ENCODE data around the gene ARL2BP. TPM values are rescaled to one million over a fixed set of nuclear protein-coding genes. Genes with fewer than 3 reads are reported as not detected.
A peak's percentile ranks its signal among the peaks of the same experiment; 100 is the strongest.

The ARL2BP gene
- total RNA-seq, 6 donors from 2014 or later: 18.9 to 74.9 (median 54.2) TPM

GRCh38 chr16:57299719-57300386 lies 54.8 kb downstream of the ARL2BP start:
- no peaks in the 10 kb centered on the region for H3K36me3 ChIP-seq
- WGBS, 2 donors: 0% methylated on average over 32 to 35 of the region's 35 CpGs
- peak; percentile 80 to 91 for DNase-seq
- H3K27me3 ChIP-seq: no peaks in the 10 kb centered on the region
- ATAC-seq (ENCODE audit: low FRiP score in 2 of 2): peak; percentile 84 to 87
- peak overlapping the region; percentile 7 to 48 (median 44) for H3K4me3 ChIP-seq
- H3K9me3 ChIP-seq: no peaks in the 10 kb centered on the region
- peaks cover 31 to 35% (median 32%) of the 10 kb centered on the region in 4 donors for H3K4me1 ChIP-seq
- H3K27ac ChIP-seq: peak overlapping the region; percentile 81 to 95 (median 90)
- peak in 2 of 4 donors; percentile 44 to 49 for TF ChIP-seq POLR2A (IDR thresholded peaks at IDR 0.05)
- TF ChIP-seq CTCF (IDR thresholded peaks at IDR 0.05): peak; percentile 29 to 80 (median 70)
- TF ChIP-seq POLR2AphosphoS5 (IDR thresholded peaks at IDR 0.05): peak; percentile 51 to 54
- no peak for TF ChIP-seq EP300 (IDR thresholded peaks at IDR 0.05)

- 5 to 6% methylated on average over 19 to 36 of the region's 36 CpGs for WGBS, 2 donors
- peak; percentile 97 to 98 for ATAC-seq (ENCODE audit: low FRiP score in 2 of 2)
- Histone ChIP-seq H3K27me3 (no peaks in the 10 kb centered on the region), H3K4me3 (peak overlapping the region; percentile 7 to 48 (median 44)), H3K27ac (peak overlapping the region; percentile 81 to 95 (median 90)), H3K36me3 (no peaks in the 10 kb centered on the region), H3K4me1 (peaks cover 31 to 41% (median 38%) of the 10 kb centered on the region in 4 donors), H3K9me3 (no peaks in the 10 kb centered on the region)
- TF ChIP-seq POLR2AphosphoS5 (IDR thresholded peaks at IDR 0.05): peak; percentile 73 to 86
- TF ChIP-seq POLR2A (IDR thresholded peaks at IDR 0.05): peak in 2 of 4 donors; percentile 31 to 40
- TF ChIP-seq CTCF (IDR thresholded peaks at IDR 0.05): peak; percentile 90 to 100 (median 99)
- TF ChIP-seq EP300 (IDR thresholded peaks at IDR 0.05): peak in 1 of 4 donors; percentile 16
- peak; percentile 95 to 100 for DNase-seq
Observed at GRCh38 chr16:57300387-57301125, 55.5 kb downstream of the ARL2BP start.

- no peaks in the 10 kb centered on the region for H3K27me3 ChIP-seq
- no peaks in the 10 kb centered on the region for H3K9me3 ChIP-seq
- DNase-seq: no peak
- TF ChIP-seq CTCF (IDR thresholded peaks at IDR 0.05): no peak
- TF ChIP-seq EP300 (IDR thresholded peaks at IDR 0.05): no peak
- TF ChIP-seq POLR2AphosphoS5 (IDR thresholded peaks at IDR 0.05): no peak
- no peaks in the 10 kb centered on the region for H3K36me3 ChIP-seq
- H3K27ac ChIP-seq: peak overlapping the region in 3 of 4 donors; percentile 10 to 65 (median 58)
- H3K4me3 ChIP-seq: peak overlapping the region in 1 of 4 donors; percentile 9
- H3K4me1 ChIP-seq: peaks cover 31 to 41% (median 38%) of the 10 kb centered on the region in 4 donors
- 47 to 48% methylated on average over 17 to 19 of the region's 19 CpGs for WGBS, 2 donors
- no peak for ATAC-seq (ENCODE audit: low FRiP score in 2 of 2)
Observed at GRCh38 chr16:57301126-57301817, 56.2 kb downstream of the ARL2BP start.

Other genes with a start within 250 kb of the ARL2BP start
- gene CPNE2, start 152.7 kb upstream of the ARL2BP start, total RNA-seq: 10 to 100 TPM; 39.4 to 58.7 (median 53.1) TPM
- gene PSME3IP1, start 59.2 kb upstream of the ARL2BP start, total RNA-seq: 100 to 1,000 TPM in 1 of 6 donors, 10 to 100 TPM in 5; 49.9 to 113 (median 75.2) TPM
- gene RSPRY1, start 58.9 kb upstream of the ARL2BP start, total RNA-seq: 100 to 1,000 TPM in 1 of 6 donors, 10 to 100 TPM in 5; 26.9 to 102 (median 30.3) TPM
- gene PLLP, start 39.4 kb downstream of the ARL2BP start, total RNA-seq: 100 to 1,000 TPM in 4 of 6 donors, 10 to 100 TPM in 2; 38.8 to 184 (median 114) TPM
- 1 to 10 TPM in 1 of 6 donors, under 1 TPM in 3, not detected in 2; 0.39 to 4.7 (median 0.71) TPM for gene CCL22, start 113.5 kb downstream of the ARL2BP start, total RNA-seq
- gene CX3CL1, start 127.2 kb downstream of the ARL2BP start, total RNA-seq: 100 to 1,000 TPM in 1 of 6 donors, 10 to 100 TPM in 4, 1 to 10 TPM in 1; 6.3 to 106 (median 31.7) TPM
- gene CCL17, start 159.5 kb downstream of the ARL2BP start, total RNA-seq: 10 to 100 TPM in 1 of 6 donors, 1 to 10 TPM in 2, not detected in 3; 2.8 to 24.2 (median 5.8) TPM
- 10 to 100 TPM; 21.0 to 44.5 (median 36.5) TPM for gene CIAPIN1, start 202.1 kb downstream of the ARL2BP start, total RNA-seq
- 10 to 100 TPM; 33.1 to 47.1 (median 39.4) TPM for gene COQ9, start 202.2 kb downstream of the ARL2BP start, total RNA-seq
- gene POLR2C, start 217.4 kb downstream of the ARL2BP start, total RNA-seq: 100 to 1,000 TPM in 4 of 6 donors, 10 to 100 TPM in 2; 70.6 to 210 (median 112) TPM
- gene DOK4, start 241.2 kb downstream of the ARL2BP start, total RNA-seq: 10 to 100 TPM; 36.7 to 87.3 (median 54.1) TPM